ENCODE results near the gene LARP7.
"Not testable (repeated sequence)": the region's sequence is repeated elsewhere in the genome, so short reads cannot be mapped to it uniquely, and the experiment has no call there.

Gene LARP7

GRCh38 chr4:112636688-112637551, at the start of gene LARP7, which contains the start of gene ZGRF1:
Gene LARP7, plus strand, starts transcription at chr4:112637143. Its CDS starts 7,527 bp downstream, at chr4:112644670.
Gene ZGRF1, minus strand, starts transcription at chr4:112636909. Its CDS starts 3,733 bp downstream, at chr4:112633176.
- DNase-seq, result peak; percentile 76

GRCh38 chr4:112589206-112589605, 47.7 kb upstream of the LARP7 start:
- DNase-seq, result no peak

DNA sequence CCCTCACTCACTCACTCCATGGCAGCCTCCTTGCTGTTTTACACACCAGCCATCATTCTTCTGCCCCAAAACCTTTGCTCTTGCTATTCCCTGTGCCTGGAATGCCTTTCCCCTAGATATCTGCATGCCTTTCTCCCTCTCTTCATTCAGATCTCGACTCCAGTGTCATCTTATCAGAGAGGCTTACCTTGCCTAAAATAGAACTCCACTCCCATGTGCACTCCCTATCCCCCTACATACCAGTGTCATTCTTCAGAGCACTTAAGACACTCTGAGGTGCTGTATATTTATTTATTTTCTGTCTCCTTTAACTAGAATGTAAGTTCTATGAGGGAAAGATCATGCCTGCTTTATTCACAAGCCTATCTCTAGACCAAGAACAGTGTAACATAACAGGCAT, 45.4 kb upstream of the LARP7 start:
- DNase-seq, result no peak

DNA sequence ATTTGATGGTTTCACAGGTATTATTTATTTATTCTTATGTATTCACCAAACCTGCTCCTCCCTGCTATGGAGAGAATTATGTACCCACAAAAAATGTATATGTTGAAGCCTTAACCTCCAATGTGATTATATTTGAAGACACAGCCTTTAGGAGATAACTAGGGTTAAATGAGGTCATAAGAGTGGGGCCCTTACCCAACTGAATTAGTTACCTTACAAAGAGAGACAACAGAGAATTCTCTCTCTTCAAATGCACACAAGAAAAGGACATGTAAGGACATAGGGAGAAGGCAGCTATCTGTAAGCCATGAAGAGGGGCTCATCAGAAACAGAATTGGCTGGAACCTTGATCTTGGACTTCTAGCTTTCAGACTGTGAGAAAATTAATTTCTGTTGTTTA, 44.2 kb upstream of the LARP7 start:
- no peak for DNase-seq

DNA sequence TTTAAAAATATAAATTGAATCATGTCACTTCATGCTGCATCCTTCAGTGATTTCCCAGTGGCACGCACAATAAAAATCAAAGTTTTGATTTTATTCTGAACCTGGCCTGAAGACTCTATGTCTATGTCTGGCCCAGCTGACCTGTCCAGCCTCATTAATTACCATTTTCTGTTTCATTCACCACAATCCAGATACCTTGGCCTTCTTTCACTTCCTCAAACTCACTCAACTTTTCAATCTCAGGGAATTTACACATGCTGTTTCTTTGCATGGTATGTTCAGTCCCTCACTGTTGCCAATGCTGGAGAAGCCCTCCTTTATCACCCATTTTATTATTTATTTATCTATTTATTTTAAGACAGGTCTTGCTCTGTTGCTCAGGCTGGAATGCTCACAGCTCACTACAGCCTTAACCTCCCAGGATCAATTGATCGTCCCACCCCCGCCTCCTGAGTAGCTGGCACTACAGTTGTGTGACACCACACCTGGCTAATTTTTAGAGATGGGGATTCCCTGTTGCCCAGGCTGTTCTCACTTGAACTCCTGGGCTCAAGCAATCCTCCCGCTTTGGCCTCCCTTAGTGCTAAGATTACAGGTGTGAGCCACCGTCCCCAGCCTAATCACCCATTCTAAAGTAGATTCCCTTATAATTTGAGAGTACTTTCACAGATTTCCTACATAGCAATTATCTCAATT, 43.4 kb upstream of the LARP7 start:
- no peak for DNase-seq

GRCh38 chr4:112594993-112595392, 42.0 kb upstream of the LARP7 start:
- DNase-seq, result no peak

- peak; percentile 7 for DNase-seq
Measured at GRCh38 chr4:112604589-112604988, 32.4 kb upstream of the LARP7 start.

DNA sequence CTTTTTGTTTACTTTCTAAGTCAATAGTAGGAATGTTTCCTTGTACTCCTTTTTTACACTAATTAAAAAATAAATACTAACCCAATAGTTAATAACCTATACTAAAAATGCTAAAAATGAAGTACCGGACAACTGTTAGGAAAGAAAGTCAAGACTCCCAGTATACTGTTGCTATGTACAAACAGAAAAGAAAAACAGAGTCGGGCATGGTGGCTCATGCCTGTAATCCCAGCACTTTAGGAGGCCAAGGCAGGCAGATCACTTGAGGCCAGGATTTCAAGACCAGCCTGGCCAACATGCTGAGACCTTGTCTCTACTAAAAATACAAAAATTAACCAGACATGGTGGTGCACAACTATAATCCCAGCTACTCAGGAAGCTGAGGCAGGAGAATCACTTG, 24.1 kb upstream of the LARP7 start:
- DNase-seq, result not testable (repeated sequence)

DNA sequence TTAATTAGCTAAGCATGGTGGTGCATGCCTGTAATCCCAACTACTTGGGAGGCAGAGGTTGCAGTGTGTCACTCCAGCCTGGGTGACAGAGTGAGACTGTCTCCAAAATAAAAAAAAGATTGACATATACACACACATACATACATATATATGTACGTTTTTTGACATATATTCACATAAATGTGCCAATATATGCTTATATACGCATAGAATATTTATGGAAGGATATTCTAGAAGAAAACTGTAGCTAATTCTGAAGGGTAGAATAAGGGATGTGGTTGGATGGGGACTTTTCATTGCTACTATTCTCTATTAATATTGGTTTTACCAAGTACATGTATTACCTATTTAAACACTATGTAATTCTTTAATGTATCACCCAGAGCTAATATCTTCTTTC, 20.0 kb upstream of the LARP7 start:
- no peak for DNase-seq

GRCh38 chr4:112626228-112626627, 10.7 kb upstream of the LARP7 start:
- no peak for DNase-seq

- DNase-seq, result no peak
Measured at GRCh38 chr4:112633477-112634235, 3.3 kb upstream of the LARP7 start.

GRCh38 chr4:112637552-112637866, 566 bp downstream of the LARP7 start:
- DNase-seq, result no peak

DNA sequence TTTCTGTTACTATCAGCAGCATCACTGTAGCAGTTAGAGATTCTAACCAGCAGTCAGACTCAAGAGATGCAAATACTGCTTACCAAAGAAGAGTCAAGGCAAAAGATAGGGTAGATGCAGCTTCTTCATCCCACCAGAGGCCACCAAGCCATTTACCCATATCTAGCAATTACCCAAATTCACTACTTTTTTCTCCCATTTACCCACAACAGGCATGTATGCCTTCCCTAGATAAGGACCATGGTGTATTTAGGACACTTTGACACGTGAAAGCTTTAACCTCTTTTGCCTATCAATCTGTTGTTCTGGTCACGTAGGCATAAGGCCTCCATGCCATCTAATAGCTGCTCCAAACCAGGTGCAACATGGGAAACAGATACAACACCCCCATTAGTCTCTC, 5.6 kb downstream of the LARP7 start:
- no peak for DNase-seq

GRCh38 chr4:112644595-112645535, 7.9 kb downstream of the LARP7 start:
- DNase-seq, result not testable (repeated sequence)

DNA sequence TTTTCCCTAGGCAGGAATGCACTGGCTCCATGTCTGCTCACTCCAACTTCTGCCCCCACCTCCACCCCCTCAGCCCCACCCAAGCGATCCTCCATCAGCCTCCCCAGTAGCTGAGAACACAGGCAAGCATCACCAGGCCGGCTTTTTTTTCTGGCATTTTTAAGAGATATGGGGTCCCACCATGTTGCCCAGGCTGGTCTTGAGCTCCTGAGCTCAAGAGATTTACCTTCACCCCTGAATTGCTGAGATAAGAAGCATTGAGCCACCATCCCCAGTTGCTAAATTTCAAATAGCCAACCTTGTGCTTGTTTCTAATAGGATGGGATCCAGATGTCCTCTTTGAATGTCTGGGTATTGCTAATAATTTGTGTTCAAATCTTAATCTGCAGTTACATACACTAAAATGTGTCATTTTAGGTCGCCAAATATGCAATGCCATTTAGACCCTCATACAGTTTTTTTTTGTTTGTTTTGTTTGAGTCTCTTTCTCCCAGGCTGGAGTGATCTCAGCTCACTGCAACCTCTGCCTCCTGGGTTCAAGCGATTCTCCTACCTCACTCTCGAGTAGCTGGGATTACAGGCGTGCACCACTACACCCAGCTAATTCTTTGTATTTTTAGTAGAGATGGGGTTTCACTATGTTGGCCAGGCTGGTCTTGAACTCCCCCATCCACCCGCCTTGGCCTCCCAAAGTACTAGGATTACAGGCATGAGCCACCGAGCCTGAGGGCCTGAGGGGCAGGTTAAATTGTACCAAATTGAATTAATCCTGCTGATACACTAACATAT, 8.8 kb downstream of the LARP7 start:
- no peak for DNase-seq

DNA sequence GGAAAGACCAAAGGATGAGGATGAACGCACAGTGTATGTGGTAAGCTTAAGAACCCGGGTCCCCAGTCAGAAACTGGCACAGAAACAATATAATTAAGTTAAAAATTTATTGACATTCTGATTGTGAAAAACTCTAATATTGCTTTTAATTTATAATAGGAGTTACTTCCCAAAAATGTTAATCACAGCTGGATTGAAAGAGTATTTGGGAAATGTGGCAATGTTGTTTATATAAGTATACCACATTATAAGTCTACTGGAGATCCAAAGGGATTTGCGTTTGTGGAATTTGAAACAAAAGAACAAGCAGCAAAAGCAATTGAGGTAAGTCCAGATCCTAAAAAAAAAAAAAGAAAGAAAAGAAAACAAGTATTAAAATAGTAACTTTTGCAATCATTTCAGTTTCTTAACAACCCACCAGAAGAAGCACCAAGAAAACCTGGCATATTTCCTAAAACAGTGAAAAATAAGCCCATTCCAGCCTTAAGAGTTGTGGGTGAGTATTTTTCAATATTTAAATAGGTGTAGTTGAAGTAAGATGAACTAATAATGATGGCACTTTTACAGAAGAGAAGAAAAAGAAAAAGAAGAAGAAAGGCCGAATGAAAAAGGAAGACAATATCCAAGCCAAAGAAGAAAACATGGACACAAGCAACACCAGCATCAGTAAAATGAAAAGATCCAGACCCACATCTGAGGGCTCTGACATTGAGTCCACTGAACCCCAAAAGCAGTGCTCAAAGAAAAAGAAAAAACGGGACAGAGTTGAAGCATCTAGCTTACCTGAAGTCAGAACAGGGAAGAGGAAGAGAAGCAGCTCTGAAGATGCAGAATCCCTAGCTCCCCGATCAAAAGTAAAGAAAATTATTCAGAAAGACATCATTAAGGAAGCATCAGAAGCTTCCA, 9.9 kb downstream of the LARP7 start:
- DNase-seq, result no peak

DNA sequence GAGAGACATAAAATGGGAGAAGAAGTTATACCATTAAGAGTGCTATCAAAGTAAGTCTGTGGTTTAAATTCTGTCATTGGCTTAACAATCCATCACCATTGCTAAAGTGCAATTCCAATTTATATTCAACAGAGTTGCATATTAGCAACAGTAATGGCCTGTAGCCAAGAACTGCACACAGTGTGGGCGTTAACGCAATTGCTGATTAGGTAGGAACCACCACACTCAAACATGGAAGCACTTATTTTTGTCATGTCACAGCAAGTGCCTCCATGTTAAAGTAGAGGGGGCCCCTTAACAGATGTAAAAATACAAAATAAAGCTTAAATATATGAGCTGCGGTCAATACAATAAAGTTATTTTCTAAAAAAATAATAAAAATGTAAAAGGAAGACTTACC, 10.8 kb downstream of the LARP7 start:
- no peak for DNase-seq

DNA sequence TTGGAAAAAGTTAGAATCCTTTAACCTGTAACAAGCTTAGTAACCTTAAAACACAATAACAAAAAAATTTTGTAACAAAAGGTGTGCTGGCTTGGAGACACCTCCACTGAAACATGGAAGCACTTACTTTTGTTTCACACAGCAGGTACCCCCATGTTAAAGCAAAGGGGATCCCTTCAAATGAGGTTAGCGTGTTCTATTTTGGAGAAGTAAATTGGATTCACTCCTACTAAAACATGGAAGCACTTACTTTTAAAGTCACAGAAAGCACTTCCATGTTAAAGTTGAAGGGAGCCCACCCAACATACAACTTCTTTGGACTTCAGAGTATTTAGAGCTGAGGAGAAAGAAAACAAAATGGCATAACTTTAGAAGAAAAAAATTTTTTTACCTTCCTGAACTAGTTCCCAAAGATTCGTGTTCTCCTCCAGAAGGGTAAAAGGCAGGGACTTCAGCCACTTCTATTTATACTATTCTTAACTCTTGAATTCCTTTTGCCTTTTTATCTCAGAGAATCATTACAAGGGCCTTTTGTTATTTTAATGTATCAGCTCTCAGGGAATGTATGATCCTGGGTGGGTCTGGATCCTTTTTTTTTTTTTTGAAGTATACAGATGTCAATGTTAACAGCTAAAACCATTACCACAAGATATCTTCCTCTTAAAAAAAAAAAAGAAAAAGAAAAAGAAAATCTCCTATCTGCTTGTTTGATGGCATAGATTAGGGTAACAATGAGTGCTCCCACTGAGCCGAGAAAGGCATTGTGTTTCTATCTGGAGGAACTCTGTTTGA, 11.5 kb downstream of the LARP7 start:
- DNase-seq, result no peak

GRCh38 chr4:112649055-112649408, 12.1 kb downstream of the LARP7 start:
- no peak for DNase-seq

- no peak for DNase-seq
Measured at GRCh38 chr4:112650332-112650731, 13.4 kb downstream of the LARP7 start.
